ENCODE data around the gene NEDD4.

DNA sequence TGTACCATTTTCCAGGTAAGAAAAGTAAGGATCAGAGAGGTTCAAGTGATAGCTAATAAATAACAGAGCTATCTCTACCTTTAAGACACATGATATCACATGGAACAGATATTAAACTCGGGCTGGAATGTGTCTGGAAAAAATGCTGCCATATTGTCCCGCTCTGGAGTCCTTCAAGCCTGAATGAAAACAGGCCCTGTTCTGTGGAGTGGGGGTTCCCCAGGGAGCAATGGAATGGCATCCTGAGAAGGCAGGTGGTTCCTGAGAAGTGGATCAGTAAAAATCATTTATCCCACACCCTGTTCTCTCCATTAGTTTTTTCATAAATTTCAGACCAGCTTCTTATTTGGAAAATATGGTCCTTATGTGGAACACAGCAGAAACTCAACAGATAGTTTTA lies 193.2 kb downstream of the NEDD4 start:
- TF ChIP-seq, protein P1, sequence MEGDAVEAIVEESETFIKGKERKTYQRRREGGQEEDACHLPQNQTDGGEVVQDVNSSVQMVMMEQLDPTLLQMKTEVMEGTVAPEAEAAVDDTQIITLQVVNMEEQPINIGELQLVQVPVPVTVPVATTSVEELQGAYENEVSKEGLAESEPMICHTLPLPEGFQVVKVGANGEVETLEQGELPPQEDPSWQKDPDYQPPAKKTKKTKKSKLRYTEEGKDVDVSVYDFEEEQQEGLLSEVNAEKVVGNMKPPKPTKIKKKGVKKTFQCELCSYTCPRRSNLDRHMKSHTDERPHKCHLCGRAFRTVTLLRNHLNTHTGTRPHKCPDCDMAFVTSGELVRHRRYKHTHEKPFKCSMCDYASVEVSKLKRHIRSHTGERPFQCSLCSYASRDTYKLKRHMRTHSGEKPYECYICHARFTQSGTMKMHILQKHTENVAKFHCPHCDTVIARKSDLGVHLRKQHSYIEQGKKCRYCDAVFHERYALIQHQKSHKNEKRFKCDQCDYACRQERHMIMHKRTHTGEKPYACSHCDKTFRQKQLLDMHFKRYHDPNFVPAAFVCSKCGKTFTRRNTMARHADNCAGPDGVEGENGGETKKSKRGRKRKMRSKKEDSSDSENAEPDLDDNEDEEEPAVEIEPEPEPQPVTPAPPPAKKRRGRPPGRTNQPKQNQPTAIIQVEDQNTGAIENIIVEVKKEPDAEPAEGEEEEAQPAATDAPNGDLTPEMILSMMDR (IDR thresholded peaks at IDR 0.05): no peak
- no peak for TF ChIP-seq POLR2A (IDR thresholded peaks at IDR 0.05)
